C4-2B (cell line): ENCODE measurements around the gene ZNF692.

Experiments
- ZFX ChIP-seq: fragments of 450-650 bp; IDR thresholded peaks from 2 replicates; pipeline ENCODE4 v1.6.1; 2017
- TF ChIP-seq, protein P1 (sequence below): fragments of 450-650 bp; conservative IDR thresholded peaks from 2 replicates; pipeline ENCODE4 v1.5.1; 2017; ENCODE audit warnings: mild to moderate bottlenecking

DNA sequence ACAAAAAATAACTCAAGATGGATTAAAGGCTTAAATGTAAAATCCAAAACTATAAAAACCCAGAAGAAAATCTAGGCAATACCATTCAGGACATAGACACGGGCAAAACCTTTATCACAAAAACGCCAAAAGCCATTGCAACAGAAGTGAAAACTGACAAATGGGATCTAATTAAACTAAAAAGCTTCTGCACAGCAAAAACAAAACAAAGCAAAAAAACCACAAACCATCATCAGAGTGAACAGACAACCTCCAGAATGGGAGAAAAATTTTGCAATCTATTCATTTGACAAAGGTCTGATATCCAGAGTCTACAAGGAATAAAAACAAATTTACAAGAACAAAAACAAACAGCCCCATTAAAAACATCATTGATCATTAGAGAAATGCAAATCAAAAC is 42.7 kb upstream of the ZNF692 start:
- TF ChIP-seq, protein P1, sequence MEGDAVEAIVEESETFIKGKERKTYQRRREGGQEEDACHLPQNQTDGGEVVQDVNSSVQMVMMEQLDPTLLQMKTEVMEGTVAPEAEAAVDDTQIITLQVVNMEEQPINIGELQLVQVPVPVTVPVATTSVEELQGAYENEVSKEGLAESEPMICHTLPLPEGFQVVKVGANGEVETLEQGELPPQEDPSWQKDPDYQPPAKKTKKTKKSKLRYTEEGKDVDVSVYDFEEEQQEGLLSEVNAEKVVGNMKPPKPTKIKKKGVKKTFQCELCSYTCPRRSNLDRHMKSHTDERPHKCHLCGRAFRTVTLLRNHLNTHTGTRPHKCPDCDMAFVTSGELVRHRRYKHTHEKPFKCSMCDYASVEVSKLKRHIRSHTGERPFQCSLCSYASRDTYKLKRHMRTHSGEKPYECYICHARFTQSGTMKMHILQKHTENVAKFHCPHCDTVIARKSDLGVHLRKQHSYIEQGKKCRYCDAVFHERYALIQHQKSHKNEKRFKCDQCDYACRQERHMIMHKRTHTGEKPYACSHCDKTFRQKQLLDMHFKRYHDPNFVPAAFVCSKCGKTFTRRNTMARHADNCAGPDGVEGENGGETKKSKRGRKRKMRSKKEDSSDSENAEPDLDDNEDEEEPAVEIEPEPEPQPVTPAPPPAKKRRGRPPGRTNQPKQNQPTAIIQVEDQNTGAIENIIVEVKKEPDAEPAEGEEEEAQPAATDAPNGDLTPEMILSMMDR: no peak
- no peak for TF ChIP-seq ZFX
